C4-2B (cell line): ENCODE results near the gene SORCS2.

Source experiments
- CTCF ChIP-seq: fragments of 450-650 bp; conservative IDR thresholded peaks from 2 replicates; pipeline ENCODE4 v1.5.1; 2017; ENCODE audit warnings: mild to moderate bottlenecking
- ZFX ChIP-seq: fragments of 450-650 bp; IDR thresholded peaks from 2 replicates; pipeline ENCODE4 v1.6.1; 2017

- TF ChIP-seq CTCF, result no peak
- TF ChIP-seq ZFX, result no peak
Observed at GRCh38 chr4:7607156-7607910, 415.0 kb downstream of the SORCS2 start.
